ENCODE results near the gene EXOC4. TPM values are rescaled to one million over a fixed set of nuclear protein-coding genes. Genes with fewer than 3 reads are reported as not detected.
"Not testable (repeated sequence)": the region's sequence is repeated elsewhere in the genome, so short reads cannot be mapped to it uniquely, and the experiment has no call there.

EXOC4 gene
- total RNA-seq, 2 donors from 2014 or later = 33.7 to 41.5 TPM

DNA sequence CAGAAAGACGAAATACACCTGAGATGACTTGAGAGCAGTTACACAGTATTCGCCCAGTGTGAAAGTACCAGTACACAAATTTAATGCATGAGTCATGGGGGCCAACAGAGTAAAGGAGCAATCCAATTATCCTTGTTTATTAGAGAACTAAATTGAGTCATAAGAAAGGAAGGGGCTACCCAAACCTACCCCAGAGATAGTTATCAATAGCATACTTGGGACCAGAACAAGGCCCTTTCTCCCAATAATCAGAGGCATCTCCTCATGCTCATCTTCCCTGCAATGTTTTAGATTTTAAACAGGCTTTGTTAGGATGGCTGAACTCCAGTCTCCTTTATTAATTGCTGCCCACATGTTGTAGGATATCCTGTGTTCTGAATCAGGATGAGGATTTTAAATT lies 634.6 kb downstream of the EXOC4 start:
- ATAC-seq (no peak), DNase-seq (no peak)
- intact Hi-C loops (cut with DNase I) = no loop called here

DNA sequence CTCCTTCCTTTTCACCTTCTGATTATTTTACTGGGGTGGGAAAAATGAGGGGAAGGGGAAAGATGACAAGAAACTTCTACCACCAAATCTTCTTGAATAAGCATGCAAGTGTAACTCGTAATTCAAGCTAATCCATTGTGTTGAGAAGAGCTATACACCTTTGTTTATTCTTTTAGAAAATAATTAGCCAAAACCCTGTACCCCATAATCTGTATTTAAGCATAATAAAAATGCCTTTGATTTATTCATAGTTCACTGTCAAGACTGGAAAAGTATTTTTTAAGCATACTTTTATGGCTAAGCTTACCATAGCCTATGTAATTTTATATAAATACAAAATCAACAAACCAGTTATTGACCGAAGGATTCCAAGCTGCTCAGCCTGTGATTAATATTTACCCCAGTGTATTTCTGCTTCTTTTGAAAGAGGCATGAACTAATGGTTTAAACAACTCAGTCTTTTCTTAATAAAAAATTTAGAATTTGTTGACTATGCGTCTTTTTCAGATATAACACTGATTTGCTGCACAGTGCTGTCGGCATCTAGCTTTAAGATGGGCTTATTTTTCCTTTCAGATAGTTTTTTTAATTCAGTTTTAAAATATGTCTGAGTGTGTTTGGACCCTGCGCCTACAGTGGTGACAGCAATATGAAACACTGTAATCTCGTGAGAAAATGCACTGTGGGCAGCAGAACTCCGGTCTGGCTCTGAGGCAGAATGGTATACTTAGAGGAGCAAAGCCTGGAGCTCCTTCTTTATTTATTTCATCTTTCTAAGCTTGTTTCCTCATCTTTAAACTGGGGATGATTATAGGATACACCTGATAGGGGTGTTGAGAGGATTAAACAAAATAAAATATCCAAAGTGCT lies 635.4 kb downstream of the EXOC4 start:
- DNase-seq = no peak
- no peak for ATAC-seq
- intact Hi-C loops (cut with DNase I) = no loop called here

DNA sequence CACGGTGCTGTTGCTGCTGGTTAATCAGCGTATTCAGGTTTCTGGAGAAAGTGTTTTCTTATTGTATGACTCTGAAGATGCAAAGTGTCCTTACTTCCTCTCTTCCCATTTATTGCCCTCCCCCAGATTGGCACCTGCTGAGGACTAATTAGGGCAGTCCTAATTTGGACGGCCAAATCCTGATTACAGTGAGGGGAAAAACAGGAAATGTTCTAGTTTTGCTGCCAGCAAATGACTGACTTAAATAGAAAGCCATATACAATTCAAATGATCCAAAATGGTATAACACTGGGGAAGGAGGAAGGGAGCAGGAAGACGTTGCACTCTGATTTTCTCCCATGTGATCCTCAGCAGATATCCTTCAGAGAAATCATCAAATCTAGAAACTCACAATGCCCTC lies 651.9 kb downstream of the EXOC4 start:
- no peak for ATAC-seq
- intact Hi-C loops (cut with DNase I) = no loop called here

DNA sequence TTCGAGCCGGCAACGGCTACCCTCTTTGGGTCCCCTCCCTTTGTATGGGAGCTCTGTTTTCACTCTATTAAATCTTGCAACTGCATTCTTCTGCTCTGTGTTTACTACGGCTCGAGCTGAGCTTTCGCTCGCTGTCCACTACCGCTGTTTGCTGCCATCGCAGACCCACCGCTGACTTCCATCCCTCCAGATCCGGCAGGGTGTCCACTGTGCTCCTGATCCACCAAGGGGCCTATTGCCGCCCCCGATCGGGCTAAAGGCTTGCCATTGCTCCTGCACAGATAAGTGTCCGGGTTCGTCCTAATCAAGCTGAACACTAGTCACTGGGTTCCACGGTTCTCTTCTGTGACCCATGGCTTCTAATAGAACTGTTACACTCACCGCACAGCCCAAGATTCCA lies 653.7 kb downstream of the EXOC4 start:
- DNase-seq; intact Hi-C loops (cut with DNase I); ATAC-seq: not testable (repeated sequence)

More for the DNA sequence above, 651.9 kb downstream of the EXOC4 start:
- DNase-seq = no peak

DNA sequence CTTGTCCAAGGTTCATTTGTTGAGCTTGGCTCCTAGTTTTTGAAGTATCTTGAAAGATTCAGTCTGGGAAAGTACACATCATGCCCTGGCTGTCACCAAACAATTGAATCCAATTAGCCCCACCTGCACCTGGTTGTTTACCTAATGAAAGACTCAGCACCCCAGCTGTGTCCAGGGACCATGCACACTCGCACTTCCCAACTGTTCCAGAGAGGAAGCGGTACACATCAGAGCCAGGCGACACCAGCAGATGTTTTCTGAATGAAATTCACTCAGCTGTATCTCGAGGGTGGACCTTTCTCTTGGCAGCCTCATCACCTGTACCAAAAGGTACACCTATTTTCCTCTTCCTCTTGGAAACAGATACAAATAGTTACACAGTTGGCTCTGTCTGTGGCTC lies 657.9 kb downstream of the EXOC4 start:
- ATAC-seq = no peak
- intact Hi-C loops (cut with DNase I) = no loop called here
- DNase-seq = no peak

DNA sequence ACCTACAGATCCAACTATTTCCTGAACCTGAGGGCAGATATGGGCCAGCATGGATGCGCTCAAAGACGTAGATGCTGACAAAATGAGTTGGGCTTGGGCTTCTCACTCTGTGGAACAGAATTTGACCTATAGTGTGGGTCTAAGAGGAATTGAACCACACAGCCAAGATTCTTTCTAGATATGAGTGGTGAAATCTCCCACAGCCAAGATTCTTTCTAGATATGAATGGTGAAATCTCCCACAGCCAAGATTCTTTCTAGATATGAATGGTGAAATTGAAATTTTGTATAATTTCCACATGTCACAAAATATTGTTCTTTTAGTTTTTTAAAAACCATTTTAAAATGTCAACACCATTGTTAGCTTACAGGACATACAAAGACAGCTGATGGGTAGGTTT lies 658.8 kb downstream of the EXOC4 start:
- DNase-seq (no peak), ATAC-seq (no peak)
- intact Hi-C loops (cut with DNase I) = no loop called here

DNA sequence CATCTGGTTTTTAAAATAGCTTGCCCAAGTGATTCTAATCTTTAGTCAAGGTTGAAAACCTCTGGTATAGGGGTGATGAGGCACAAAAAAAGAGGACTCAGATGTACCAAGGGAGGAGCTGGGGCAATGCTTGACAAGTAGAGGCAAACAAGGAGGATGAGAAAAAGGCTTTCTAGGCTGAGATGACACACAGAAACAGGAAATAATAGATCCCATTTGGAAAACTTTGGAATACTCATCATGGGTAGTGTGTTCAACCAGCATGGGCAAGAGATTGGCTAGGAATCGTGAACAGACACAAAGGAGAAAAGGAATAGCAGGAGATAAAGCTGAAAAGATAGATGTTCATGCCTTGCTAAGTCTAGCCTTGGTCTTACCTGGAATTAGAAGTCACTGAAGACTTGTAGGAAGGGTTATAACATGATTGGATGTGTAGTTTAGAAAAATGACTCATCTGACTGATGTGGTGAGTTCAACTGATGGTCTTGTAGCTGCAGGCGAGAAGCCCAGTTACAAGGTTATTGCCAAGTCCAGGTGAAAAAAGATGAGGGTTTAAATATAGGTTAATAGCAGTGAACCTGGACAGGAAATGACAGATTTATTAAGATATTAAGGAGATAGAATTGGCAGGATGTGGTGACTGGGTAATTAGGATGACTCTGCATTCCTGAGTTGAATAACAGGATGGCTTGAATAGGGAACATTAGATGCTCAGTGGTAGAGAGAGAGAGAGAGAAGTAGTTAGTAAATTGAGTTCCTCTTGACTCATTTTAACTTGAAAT lies 660.2 kb downstream of the EXOC4 start:
- ATAC-seq = no peak
- intact Hi-C loops (cut with DNase I) = no loop called here
- no peak for DNase-seq

DNA sequence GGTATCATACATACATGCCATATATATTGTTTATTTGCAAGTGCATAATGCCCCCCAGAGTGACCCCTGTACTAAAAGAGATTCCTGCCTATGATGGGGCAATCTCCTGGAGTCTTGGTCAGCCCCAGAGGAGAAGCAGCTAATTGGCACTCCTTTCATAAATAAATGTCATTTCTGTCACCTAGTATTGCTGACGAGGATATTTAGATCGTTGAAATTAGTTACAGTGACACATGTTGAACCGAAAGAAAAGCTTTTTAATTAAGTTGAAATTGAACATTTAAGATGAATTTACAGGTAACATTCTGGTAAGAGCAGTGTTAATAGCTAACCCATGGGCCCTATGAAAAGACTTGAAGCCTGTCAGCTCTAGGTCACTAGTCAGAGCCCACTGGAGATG lies 663.7 kb downstream of the EXOC4 start:
- no peak for DNase-seq
- intact Hi-C loops (cut with DNase I) = no loop called here
- ATAC-seq = no peak

DNA sequence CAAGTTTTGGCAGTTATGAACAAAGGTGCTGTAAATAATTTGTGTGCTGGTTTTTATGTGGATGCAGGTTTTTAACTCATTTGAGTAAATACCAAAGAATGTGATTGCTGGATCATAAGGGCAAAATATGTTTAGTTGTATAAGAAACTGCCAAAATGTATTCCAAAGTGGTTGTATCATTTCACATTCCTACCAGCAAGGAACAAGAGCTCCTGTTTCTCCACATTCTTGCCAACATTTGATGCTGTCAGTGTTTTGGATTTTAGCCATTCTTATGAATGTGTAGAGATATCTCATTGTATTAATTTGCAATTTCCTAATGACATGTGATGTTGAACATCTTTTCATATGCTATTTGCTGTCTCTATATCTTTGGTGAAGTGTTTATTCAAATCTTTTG lies 666.9 kb downstream of the EXOC4 start:
- intact Hi-C loops (cut with DNase I) = no loop called here
- DNase-seq (no peak), ATAC-seq (no peak)

DNA sequence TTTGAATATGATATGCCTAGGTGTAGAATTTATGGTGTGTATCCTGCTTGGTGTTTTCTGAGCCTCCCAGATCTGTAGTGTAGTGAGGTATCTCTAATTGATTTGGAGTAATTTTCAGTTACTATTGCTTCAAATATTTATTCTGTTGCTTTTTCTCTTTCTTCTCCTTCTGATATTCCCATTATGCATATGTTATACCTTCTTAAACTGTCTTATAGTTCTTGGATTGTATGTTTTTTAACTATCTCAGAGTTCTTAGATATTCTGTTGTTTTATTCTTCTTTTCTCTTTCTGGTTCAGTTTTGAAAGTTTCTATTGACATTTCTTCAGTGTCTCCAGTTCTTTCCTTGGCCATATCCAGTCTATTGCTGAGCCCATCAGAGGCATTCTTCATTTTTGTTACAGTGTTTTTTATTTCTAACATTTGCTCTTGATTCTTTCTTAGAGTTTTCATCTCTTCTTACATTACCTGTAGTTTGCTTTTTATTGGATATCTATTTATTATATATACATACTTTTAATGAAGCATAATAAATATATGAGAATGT lies 668.8 kb downstream of the EXOC4 start:
- ATAC-seq (no peak), DNase-seq (no peak)
- intact Hi-C loops (cut with DNase I) = no loop called here

DNA sequence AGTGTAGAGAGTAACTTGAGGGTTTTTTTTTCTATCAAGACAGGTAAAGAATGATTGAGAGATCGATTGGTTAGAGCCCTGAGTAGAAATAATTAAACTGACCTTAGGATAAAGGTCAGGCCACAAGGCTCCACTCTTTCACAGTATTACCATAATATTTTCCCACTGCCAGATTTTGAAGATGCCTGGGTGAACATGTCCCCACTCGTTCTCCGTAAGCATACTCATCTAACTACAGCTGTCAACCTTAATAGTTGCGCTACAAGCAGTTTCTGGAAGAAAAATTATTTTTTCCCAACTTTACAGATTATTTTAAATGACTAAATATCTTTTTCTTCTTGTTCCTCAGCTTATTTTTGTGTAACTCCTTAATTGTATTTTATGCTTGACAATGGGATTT lies 671.1 kb downstream of the EXOC4 start:
- no peak for ATAC-seq
- intact Hi-C loops (cut with DNase I) = no loop called here
- DNase-seq = no peak

DNA sequence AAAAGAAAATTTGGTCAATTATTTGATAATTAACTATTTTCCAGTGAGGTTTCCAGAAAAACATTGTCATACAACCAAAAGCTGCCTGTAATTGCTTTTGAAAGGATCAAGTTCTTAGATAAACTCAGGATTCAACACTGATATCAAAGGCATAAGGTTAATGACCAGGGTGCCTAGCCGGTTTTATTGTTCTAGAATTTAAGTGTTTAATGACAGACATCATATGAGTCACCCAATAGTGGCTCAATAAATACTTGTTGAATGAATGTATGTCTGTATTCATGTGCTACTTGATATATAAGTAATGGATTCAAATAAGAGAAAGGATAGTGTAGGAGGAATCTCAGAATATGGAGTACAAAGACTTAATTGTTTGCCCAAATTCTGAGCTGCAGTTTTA lies 678.2 kb downstream of the EXOC4 start:
- intact Hi-C loops (cut with DNase I) = no loop called here
- ATAC-seq = no peak
- no peak for DNase-seq

DNA sequence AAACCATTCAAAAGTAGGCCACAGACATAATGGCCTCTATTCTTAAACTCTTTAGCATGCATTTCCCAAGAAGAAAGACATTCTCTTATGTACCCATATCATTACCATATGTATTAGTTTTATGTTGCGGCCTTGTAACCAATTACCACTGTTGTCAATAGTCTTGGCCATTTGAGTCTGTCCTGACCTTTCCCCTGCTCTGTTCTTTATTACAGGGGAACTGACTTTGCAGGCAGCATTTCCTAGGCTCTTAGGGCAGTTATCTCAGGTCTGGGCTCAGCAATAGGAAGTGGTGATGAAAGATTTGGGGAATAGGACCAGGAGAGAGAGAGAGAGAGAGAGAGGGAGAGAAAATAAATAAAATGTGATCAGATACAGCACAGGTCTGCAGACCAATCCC lies 679.7 kb downstream of the EXOC4 start:
- ATAC-seq (no peak), DNase-seq (no peak)
- intact Hi-C loops (cut with DNase I) = no loop called here

DNA sequence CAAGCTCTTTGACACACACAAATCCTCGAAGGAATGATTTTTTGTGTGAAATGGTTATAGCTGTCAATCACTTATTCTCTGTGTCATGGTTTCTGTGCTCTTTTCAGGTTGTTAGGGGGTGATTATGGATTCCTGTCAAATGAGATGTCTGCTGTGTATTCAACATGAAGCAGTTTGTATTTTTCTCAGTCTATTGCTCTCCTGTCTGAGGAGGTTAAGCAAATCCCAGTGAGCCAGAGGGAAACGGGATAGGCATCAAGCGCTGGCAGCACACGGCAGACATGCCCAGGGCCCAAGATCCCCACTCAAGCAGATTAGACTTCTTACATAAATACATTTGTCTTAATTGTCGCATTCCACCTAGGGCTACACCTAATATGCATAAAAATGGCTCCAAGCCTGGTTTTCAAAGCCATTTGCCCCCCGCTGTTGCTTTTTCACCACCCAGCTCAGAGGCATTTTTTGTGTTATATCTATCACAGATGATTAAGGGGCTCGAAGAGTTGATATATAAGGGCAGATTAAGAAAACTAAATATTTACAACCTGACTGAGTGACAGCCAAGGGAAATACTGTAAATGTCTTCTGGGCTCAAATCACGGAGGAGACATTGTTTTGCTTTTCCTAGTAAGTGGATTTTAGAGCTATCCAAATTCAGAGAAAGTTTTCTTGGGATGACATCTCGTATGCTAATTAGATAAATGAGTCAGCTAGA lies 681.5 kb downstream of the EXOC4 start:
- DNase-seq = no peak

DNA sequence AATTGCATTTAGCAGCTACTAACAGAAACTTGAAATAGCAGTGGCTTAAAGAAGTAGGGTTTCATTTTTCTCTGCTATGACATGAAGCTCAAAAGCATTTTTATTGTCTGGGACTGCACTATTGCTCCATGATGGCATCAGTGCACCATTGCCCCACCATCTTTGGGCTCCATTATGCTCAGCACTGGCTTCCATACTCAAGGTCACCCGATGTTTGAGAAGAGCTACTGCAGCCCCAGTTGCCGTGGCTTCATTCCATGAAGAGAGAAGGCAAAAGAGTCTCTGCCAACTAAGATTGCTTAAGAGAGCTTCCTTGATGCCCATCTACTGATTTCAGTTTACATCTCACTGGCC lies 682.1 kb downstream of the EXOC4 start:
- DNase-seq = no peak
- intact Hi-C loops (cut with DNase I) = no loop called here
- ATAC-seq = no peak

More for the DNA sequence above, 681.5 kb downstream of the EXOC4 start:
- no peak for ATAC-seq
- intact Hi-C loops (cut with DNase I) = no loop called here

DNA sequence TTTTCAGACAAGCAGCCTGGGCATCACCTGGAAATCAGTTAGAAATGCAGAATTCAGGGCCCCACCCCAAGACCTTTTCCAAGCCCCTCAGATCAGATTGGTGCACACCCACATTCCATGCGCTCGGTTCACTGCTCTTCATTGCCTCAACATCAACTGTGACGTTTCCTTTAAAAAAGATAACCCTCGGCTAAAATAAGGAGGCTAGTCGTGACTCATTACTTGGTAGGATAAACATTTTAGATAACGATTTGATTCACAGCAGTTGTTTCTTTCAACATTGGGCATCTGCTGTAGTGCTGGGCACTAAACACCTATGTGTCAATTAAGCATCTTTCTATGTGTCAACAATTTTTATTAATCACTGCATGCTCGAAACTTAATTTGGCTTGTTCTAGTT lies 683.2 kb downstream of the EXOC4 start:
- intact Hi-C loops (cut with DNase I) = no loop called here
- DNase-seq = no peak
- peak in 1 of 2 donors; percentile 90 for ATAC-seq

DNA sequence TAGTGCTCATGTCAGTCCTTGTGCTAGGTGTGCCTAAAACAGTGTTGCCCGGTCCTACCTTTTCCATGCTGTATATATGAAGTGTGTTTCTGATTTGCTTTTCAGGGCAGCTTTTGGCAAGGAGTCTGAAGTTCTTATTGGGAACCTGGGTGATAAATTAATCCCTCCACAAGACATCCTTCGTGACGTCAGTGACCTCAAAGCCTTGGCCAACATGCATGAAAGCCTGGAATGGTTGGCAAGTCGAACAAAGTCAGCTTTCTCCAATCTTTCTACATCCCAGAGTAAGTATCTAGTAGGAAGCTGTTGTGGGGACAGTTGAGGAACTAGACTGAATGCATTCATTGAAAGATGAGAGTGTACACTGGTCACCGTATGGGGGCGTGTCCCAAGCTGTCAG lies 684.9 kb downstream of the EXOC4 start:
- no peak for DNase-seq
- intact Hi-C loops (cut with DNase I) = no loop called here
- ATAC-seq = no peak

DNA sequence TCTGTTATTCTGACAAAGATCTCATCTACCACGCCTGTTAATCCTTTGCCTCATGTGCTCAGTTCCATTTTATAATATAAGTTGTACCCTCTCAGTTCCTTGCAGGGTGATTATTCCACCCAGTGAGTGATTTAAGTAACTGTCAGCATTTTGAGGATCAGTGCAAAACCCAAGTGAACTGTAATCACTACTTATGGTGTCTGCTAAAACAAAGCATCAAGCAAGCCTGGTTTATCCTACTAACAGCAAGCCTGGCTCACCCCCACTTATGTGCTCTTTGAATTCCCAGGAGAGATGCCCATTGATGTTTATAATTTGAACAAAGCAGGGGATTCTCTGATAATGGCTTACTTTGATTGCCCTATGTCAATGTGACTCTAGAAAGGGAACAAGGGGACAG lies 687.5 kb downstream of the EXOC4 start:
- intact Hi-C loops (cut with DNase I) = no loop called here

DNA sequence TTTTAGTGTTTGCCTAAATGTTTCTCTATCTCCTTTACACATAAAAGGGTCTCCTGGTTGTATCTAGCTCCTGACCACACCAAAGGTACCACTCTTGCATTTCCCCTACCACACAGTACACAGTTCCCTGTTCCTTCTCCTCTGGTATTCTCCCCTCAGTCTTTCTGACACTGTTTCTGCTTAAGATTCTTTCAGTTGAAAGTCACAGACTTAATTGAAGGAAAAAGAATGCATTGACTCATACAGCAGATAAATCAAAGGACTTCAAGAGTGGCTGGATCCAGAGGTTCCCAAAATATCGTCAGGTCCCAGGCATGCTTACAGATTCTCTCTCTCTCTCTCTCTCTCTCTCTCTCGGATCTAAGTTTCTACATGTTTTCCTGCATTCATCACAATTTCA lies 688.6 kb downstream of the EXOC4 start:
- DNase-seq (no peak), ATAC-seq (no peak)
- intact Hi-C loops (cut with DNase I) = no loop called here

More for the DNA sequence above, 687.5 kb downstream of the EXOC4 start:
- no peak for ATAC-seq
- no peak for DNase-seq

DNA sequence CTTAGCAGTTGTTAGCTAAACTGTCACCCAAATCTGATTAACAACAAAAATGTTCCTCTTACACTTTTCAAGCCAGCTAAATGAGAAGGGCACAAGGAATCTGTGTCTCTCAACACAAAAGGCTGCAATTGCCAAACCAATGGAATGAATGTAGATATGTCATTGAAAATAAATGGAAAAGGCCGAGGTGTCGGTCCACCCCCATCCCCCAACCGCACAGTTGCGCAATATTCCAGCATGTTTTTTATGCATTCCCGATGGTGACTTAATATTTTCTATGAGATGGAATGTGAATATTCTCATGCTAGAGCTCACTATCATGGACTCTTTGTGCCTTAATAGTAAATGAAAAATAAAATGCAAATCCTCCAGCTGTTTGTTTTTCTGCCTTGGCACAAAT lies 692.6 kb downstream of the EXOC4 start:
- no peak for ATAC-seq
- intact Hi-C loops (cut with DNase I) = no loop called here

More for the DNA sequence above, 692.6 kb downstream of the EXOC4 start:
- DNase-seq = no peak
